ENCODE results near the gene SP8. TPM values are rescaled to one million over a fixed set of nuclear protein-coding genes. Genes with fewer than 3 reads are reported as not detected.

The SP8 gene
- total RNA-seq, 1 donor from 2014 or later: not detected

DNA sequence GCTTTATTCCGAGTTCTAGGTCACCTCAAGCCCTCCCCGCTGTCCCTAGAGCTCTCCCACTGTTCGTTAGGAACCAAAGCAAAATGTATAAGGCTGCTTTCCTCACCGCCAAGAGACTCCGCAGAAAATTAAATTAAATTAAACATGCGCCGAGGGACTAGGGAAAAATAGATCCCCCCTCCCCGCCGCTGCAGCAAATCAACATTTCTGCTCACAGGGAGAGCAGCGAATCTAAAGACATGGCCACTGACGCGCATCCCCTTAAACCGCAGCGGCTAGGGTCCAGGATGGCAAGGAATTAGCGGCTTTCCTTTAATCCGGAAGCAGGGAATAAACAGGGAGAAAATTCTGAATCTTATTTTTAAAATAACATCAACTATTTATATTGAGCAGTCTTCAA is 7.6 kb downstream of the SP8 start:
- DNase-seq (ENCODE audit: low spot score): no peak
- intact Hi-C loops (cut with DNase I): loop anchor here (5.0 kb wide), 1 partner anchor 473 kb away; no protein-coding TSS in a partner anchor

DNA sequence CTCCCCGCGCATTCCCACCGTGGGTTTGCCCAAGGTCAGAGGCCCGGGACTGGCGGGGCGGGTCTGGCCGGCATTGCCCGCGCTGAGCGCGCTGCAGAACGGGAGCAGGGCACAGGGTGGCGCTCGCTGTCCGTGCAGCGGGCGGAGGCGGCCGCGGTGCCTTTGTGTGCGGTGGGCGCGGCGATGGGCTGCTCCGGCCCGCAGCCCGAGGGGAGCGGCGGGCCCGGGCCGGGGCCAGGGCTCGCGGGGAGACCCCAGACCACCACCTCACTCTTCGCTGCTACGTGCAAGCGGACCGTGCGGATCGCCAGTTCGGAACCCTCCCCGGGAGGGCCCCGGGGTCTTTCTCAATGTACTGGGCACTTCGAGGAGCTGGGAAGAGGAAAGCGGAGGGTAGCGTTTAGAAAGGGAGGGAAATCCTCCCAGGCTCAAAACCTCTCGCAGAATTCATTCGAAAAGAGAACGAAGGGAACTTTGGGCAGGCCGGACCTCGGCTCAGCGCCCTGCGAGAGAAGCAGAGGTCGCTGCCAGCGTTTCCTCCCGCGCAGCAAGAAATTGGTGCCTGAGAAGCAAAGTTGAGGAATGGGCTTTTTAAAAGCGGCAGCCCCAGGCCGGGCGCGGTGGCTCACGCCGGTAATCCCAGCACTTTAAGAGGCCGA is 8.5 kb downstream of the SP8 start:
- intact Hi-C loops (cut with DNase I): loop anchor here (5.0 kb wide), 1 partner anchor 474 kb away; no protein-coding TSS in a partner anchor
- DNase-seq (ENCODE audit: low spot score): no peak

DNA sequence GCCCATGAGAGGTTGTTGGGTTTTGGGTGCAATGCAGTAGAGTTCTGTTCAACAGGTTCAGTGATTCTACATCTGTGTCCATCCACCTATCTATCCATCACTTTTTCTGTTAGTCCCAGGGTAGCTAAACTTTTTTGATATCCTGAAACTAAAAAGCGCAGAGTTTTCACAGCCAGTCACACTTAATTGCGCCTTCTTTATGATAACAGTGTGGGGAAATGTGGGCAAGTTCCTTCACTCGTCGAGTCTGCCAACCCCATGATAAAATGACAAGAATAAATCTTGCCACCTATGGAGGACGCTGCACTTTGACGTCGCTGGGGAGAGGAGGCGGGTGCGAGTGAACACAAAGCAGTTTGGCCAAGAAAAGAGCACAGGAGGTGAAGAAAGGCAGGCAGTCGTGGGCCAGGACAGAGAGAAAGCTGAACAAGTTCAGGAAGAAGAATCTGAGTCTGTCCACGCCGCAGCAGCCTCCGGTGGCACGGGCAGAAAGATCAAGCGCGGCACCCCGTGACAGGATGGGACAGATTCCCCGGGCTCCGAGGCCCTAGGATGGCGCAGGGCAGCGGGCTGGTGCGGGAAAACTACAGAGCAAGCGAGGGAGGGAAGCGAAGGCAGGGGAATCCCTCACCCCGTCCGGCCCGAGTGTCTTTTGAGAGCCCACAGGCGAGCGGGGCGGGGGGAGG is 9.2 kb downstream of the SP8 start:
- intact Hi-C loops (cut with DNase I): loop anchor here (5.0 kb wide), 1 partner anchor 475 kb away; no protein-coding TSS in a partner anchor
- no peak for DNase-seq (ENCODE audit: low spot score)

DNA sequence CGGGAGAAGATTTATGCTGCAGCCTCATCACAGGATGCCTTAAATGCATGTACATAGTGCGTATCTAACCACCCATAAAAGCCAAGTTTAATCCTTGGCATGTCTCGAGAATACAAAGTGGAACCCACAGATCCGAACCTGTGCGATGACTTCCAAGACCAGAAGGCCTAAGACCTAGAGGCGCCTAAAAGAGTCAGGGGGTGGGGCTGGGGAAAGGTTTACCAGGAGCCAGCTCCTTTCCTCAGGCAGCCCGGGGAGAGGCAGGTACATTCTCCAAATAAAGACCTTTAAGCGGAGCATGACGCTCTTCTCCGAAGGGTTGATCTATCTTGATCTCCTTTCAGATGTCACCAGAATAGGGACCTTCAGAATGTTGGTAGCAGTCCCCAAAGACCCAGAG is 9.7 kb downstream of the SP8 start:
- no peak for DNase-seq (ENCODE audit: low spot score)
- intact Hi-C loops (cut with DNase I): loop anchor here (5.0 kb wide), 1 partner anchor 475 kb away; no protein-coding TSS in a partner anchor

GRCh38 chr7:20776214-20776911 is 10.3 kb downstream of the SP8 start:
- no peak for DNase-seq (ENCODE audit: low spot score)
- intact Hi-C loops (cut with DNase I): loop anchor here (5.0 kb wide), 1 partner anchor 476 kb away; no protein-coding TSS in a partner anchor

GRCh38 chr7:20754001-20754400 is 32.7 kb downstream of the SP8 start:
- intact Hi-C loops (cut with DNase I): no loop called here
- no peak for DNase-seq (ENCODE audit: low spot score)

- no peak for DNase-seq (ENCODE audit: low spot score)
- intact Hi-C loops (cut with DNase I): no loop called here
Observed at GRCh38 chr7:20749906-20750305, 36.8 kb downstream of the SP8 start.

DNA sequence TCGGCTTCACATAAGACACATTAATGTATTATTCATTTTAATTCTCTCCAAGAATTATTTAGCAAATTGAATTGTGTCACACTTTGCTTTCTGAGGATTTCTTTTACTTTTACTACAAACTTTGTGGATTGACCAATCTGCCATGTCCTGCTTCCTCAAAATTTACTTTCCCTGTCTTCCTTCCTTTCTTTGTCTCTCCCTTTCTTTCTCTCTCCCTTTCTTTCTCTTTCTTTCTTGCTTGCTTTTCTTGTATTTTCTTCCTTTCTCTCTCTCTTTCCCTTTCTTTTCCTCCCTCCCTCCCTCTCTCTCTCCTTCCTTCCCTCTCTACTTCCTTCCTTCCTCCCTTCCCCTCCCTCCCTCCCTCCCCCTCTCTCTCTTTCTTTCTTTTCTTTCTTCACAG is 37.8 kb downstream of the SP8 start:
- DNase-seq (ENCODE audit: low spot score): no peak
- intact Hi-C loops (cut with DNase I): no loop called here

DNA sequence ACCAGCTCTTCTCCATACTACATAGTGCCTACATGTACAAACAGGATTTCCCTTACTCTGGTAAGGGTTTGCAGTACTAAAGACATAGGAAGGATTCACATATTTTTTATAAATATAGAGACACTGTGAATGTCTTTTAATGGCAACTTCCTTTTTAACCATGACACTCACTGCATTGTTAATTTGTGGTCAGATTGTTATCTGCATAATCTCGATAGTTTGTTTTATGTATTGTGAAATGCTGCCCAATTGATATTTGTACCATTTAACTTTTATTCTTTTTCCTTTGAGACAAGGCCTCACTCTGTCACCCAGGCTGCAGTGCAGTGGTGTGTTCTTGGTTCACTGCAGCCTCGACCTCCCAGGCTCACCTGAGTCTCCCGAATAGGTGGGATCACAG is 39.7 kb downstream of the SP8 start:
- no peak for DNase-seq (ENCODE audit: low spot score)

GRCh38 chr7:20745702-20746101 is 41.0 kb downstream of the SP8 start:
- intact Hi-C loops (cut with DNase I): no loop called here

More for the DNA sequence above, 39.7 kb downstream of the SP8 start:
- intact Hi-C loops (cut with DNase I): no loop called here

DNA sequence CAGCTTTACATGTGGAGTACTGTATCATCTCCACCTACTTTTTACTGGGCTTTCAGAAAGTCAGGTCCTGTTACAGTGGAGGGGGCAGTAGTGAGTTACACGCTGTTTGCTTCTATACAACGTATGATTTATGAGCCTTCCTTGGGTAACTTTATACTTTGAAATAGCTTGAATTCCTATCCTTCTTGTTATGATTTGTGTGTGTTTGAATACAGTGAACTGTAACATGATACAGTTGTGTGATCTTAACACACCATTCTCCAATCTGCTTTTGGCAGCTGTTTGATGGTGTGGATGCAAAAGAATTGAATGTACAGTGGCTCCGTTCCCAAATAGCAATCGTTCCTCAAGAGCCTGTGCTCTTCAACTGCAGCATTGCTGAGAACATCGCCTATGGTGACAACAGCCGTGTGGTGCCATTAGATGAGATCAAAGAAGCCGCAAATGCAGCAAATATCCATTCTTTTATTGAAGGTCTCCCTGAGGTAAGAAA is 41.7 kb downstream of the SP8 start:
- intact Hi-C loops (cut with DNase I): no loop called here
- no peak for DNase-seq (ENCODE audit: low spot score)

More at GRCh38 chr7:20745702-20746101, 41.0 kb downstream of the SP8 start:
- no peak for DNase-seq (ENCODE audit: low spot score)

GRCh38 chr7:20742913-20743312 is 43.8 kb downstream of the SP8 start:
- intact Hi-C loops (cut with DNase I): no loop called here
- DNase-seq (ENCODE audit: low spot score): no peak

GRCh38 chr7:20741801-20742200 is 44.9 kb downstream of the SP8 start:
- intact Hi-C loops (cut with DNase I): no loop called here
- no peak for DNase-seq (ENCODE audit: low spot score)

- no peak for DNase-seq (ENCODE audit: low spot score)
- intact Hi-C loops (cut with DNase I): no loop called here
Observed at GRCh38 chr7:20738518-20739481, 47.9 kb downstream of the SP8 start.

DNA sequence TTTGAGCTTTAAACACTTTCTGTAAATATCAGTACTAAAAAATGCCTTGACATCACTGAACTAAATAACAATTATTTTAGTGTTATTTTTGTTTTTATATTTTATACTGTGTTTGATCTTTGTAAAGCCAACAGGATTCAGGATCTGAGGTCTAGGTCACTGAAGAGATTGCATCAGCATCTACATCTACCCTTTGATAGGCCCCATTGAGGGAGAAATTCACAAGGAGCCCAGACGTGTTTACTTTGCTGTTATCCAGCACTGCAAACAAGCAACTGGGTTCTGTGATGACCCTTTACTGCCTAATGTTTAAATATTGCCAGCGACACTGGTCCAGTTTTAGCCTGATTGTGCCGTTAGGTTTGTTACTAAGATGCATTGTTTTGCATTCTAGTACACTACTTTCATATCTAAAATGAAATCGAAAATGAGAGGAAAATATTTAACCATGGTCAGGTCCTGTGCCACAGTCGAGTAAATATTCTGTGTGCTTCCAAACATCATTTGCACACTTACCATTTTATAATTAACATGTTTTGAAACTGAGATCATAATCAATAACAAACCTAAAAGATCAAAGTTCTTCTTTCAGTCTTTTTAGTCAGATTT is 48.7 kb downstream of the SP8 start:
- intact Hi-C loops (cut with DNase I): no loop called here
- DNase-seq (ENCODE audit: low spot score): no peak

GRCh38 chr7:20735346-20736065 is 51.2 kb downstream of the SP8 start:
- DNase-seq (ENCODE audit: low spot score): no peak
- intact Hi-C loops (cut with DNase I): no loop called here
